Smooth muscle cell (in vitro differentiated cells): ENCODE data around the gene DPH7. TPM values are rescaled to one million over a fixed set of nuclear protein-coding genes. Genes with fewer than 3 reads are reported as not detected.

Source experiments
- DNase-seq: peaks from one replicate; lab custom pipeline; 2025; ENCODE audit not compliant: unreplicated experiment; lab: John Stamatoyannopoulos, UW
- H2AFZ ChIP-seq: fragments of 200-600 bp; sonication (generic); 2 replicates; pipeline ENCODE4 v1.6.0; 2016; ENCODE audit warnings: antibody characterized with exemption, low read depth, mild to moderate bottlenecking
- H3F3A ChIP-seq: fragments of 200-600 bp; sonication (generic); 2 replicates; pipeline ENCODE4 v1.6.0; 2017; ENCODE audit warnings: antibody characterized with exemption, low read depth
- H3K27ac ChIP-seq: fragments of 200-600 bp; sonication (generic); 2 replicates; pipeline ENCODE4 v1.5.1; 2016; ENCODE audit warnings: low read depth, mild to moderate bottlenecking
- H3K27me3 ChIP-seq: fragments of 200-600 bp; sonication (generic); 2 replicates; pipeline ENCODE4 v1.6.1; 2016; ENCODE audit warnings: low read depth, mild to moderate bottlenecking
- H3K36me3 ChIP-seq: fragments of 200-600 bp; sonication (generic); 2 replicates; pipeline ENCODE4 v1.5.1; 2016; ENCODE audit warnings: low read depth
- H3K4me1 ChIP-seq: fragments of 200-600 bp; sonication (generic); 2 replicates; pipeline ENCODE4 v1.5.1; 2016; ENCODE audit warnings: low read depth
- H3K4me2 ChIP-seq: fragments of 200-600 bp; sonication (generic); 2 replicates; pipeline ENCODE4 v1.6.0; 2016; ENCODE audit warnings: mild to moderate bottlenecking
- H3K4me3 ChIP-seq: fragments of 200-600 bp; sonication (generic); 2 replicates; pipeline ENCODE4 v1.5.1; 2016; ENCODE audit warnings: mild to moderate bottlenecking
- H3K79me2 ChIP-seq: fragments of 200-600 bp; sonication (generic); 2 replicates; pipeline ENCODE4 v1.6.0; 2016; ENCODE audit warnings: low read depth, mild to moderate bottlenecking
- H3K9ac ChIP-seq: fragments of 200-600 bp; sonication (generic); 2 replicates; pipeline ENCODE4 v1.6.0; 2016; ENCODE audit warnings: low read depth
- H3K9me3 ChIP-seq: fragments of 200-600 bp; sonication (generic); replicated peaks from 2 replicates; pipeline ENCODE4 v1.5.1; 2016; ENCODE audit warnings: low read depth
- H4K20me1 ChIP-seq: fragments of 200-600 bp; sonication (generic); 2 replicates; pipeline ENCODE4 v1.6.0; 2016; ENCODE audit warnings: low read depth
- WGBS: methylation state at CpG from one replicate; pipeline ENCODE4 v1.1.7; 2016; ENCODE audit warnings: low lambda C conversion rate; 5-methylcytosine and 5-hydroxymethylcytosine counted together
- polyA plus RNA-seq: library from polyadenylated mRNA; unstranded; fragments of >200 nt; fragmentation: Nextera tagmentation; extraction: Ambion mirVana; gene quantifications from 2 replicates; pipeline ENCODE4 v1.2.1, GENCODE V29; 2016
- total RNA-seq: library from RNA; depleted of rRNA; stranded (reverse); fragments of >200 nt; gene quantifications from 2 replicates; pipeline ENCODE4 v1.2.3, GENCODE V29; 2014
- TF ChIP-seq, protein P1 (sequence below): fragments of 200-600 bp; sonication (generic); IDR thresholded peaks from 2 replicates; pipeline ENCODE4 v1.5.1; 2017; ENCODE audit warnings: borderline replicate concordance, mild to moderate bottlenecking, antibody characterized with exemption; ENCODE audit not compliant: insufficient read depth, poor library complexity, severe bottlenecking

DPH7 gene
- total and polyA plus RNA-seq, 2 experiments from 2014 or later: 18.2 to 21.8 TPM

DNA sequence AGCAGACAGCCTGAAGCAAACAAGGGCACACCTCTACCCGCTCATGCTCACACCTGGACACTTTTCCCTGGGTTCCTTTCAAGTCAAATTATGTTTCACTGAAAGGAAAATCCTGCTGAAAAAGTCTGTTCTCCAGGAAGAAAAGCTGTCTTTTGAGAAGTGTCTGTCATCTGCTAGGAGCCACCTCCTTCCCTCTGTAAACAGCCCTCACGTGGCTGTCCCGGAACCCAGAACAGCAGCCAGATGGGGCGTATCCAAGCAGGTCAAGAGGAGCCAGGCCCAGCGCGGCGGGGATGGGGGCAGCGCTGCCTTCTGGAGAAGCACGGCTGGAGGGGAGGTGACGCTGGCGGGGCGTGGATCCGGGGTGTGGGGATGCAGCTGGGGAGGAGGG is 28.5 kb downstream of the DPH7 start, which contains the start of gene PNPLA7:
Gene PNPLA7, minus strand, starts transcription at position 172 of the 391 bp plus-strand sequence. CDS start 205 bp downstream, outside the sequence.
- H3K36me3 ChIP-seq: no peaks in the 10 kb centered on the region
- TF ChIP-seq, protein P1, sequence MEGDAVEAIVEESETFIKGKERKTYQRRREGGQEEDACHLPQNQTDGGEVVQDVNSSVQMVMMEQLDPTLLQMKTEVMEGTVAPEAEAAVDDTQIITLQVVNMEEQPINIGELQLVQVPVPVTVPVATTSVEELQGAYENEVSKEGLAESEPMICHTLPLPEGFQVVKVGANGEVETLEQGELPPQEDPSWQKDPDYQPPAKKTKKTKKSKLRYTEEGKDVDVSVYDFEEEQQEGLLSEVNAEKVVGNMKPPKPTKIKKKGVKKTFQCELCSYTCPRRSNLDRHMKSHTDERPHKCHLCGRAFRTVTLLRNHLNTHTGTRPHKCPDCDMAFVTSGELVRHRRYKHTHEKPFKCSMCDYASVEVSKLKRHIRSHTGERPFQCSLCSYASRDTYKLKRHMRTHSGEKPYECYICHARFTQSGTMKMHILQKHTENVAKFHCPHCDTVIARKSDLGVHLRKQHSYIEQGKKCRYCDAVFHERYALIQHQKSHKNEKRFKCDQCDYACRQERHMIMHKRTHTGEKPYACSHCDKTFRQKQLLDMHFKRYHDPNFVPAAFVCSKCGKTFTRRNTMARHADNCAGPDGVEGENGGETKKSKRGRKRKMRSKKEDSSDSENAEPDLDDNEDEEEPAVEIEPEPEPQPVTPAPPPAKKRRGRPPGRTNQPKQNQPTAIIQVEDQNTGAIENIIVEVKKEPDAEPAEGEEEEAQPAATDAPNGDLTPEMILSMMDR: no peak
- peaks cover 3% of the 10 kb centered on the region for H3K4me1 ChIP-seq
- H4K20me1 ChIP-seq: no peaks in the 10 kb centered on the region
- peak within 1 kb of the TSS; percentile 71 for H3K9ac ChIP-seq
- no peaks in the 10 kb centered on the region for H3K27me3 ChIP-seq
- peak within 1 kb of the TSS; percentile 92 for H3K4me2 ChIP-seq
- no peaks in the 10 kb centered on the region for H3K79me2 ChIP-seq
- H2AFZ ChIP-seq: no peak within 1 kb of the TSS
- H3K9me3 ChIP-seq: no peaks in the 10 kb centered on the region
- H3K27ac ChIP-seq: peak within 1 kb of the TSS; percentile 53
- H3K4me3 ChIP-seq: peak within 1 kb of the TSS; percentile 88
- WGBS: 11% methylated on average over 13 of the region's 13 CpGs
- H3F3A ChIP-seq: peaks cover 17% of the 10 kb centered on the region
- peak; percentile 15 for DNase-seq

DNA sequence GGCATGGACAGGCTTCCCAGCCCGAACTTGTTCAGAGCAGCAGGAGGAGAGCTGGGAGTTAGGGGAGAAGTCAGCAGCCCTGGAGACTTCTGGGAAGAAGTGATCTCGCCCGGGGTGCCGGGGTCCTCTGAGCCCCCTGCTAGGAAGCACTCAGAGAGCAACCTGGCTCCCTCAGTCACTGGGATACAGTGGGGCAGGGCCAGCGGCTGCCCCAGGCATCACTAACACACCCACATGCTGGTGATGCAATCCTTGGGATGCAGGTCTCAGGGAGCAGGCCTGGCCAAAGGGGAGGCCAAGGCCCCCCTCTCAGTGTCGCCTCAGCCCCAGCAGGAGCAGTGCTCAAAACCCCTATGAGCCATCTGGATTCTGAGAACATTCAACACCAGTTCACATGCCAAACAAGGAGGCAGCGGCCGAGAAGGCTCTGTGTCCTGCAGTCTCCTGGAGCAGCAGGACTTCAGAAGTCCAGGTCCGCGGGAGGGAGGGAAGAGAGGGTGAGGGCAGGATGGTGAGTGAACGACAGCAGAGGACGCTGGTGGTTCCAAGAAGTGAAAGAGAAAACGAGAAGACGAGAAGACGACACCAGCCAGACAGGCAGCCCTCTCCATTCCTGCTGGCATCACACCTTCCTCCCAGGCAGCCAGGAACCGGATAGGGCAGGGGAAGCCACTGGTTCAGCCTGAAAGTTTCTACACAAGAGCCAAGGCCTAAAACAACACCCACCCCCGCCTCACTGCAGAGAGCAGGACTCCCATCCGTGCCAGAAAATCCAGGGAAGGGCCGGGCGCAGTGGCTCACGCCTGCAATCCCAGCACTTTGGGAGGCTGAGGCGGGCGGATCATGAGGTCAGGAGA is 30.8 kb downstream of the DPH7 start:
- no peaks in the 10 kb centered on the region for H3K9me3 ChIP-seq
- WGBS: 91% methylated on average over 23 of the region's 23 CpGs
- no peaks in the 10 kb centered on the region for H4K20me1 ChIP-seq
- H3K9ac ChIP-seq: no peak overlapping the region
- H2AFZ ChIP-seq: no peak overlapping the region
- H3K4me2 ChIP-seq: no peak overlapping the region
- H3K27me3 ChIP-seq: no peaks in the 10 kb centered on the region
- TF ChIP-seq, protein P1: no peak
- no peak for DNase-seq
- H3K79me2 ChIP-seq: no peaks in the 10 kb centered on the region
- no peak overlapping the region for H3K27ac ChIP-seq
- no peak overlapping the region for H3K4me3 ChIP-seq
- peaks cover 11% of the 10 kb centered on the region for H3F3A ChIP-seq
- H3K36me3 ChIP-seq: no peaks in the 10 kb centered on the region
- peaks cover 6% of the 10 kb centered on the region for H3K4me1 ChIP-seq

DNA sequence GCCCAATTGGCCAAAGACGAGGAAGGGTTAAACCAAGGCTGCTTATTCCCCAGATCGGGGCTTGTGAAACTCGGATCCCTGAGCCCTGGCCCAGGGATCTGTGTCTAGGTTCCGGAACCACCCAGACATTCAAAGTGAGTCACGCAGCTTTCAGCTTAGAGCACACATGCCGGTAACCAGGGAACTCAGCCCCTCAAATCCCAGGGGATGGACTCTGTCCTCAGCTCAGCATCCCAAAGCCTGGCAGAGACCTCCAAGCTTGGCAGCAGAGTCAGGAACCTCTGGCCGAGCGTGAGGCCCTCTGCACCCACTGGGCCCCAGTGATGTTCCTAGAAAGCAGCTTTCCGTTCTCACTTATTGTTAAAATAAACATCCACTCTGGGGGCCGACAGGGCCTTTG is 33.6 kb downstream of the DPH7 start:
- no peak overlapping the region for H2AFZ ChIP-seq
- TF ChIP-seq, protein P1: no peak
- H3F3A ChIP-seq: peaks cover 4% of the 10 kb centered on the region
- 33% methylated on average over 10 of the region's 10 CpGs for WGBS
- no peaks in the 10 kb centered on the region for H3K27me3 ChIP-seq
- no peaks in the 10 kb centered on the region for H3K9me3 ChIP-seq
- no peak overlapping the region for H3K4me3 ChIP-seq
- peak overlapping the region; percentile 45 for H3K4me2 ChIP-seq
- DNase-seq: no peak
- H3K36me3 ChIP-seq: no peaks in the 10 kb centered on the region
- H3K79me2 ChIP-seq: no peaks in the 10 kb centered on the region
- peaks cover 4% of the 10 kb centered on the region for H3K4me1 ChIP-seq
- H3K27ac ChIP-seq: peak overlapping the region; percentile 96
- no peaks in the 10 kb centered on the region for H4K20me1 ChIP-seq
- H3K9ac ChIP-seq: peak overlapping the region; percentile 67
